PC-3 (cell line): Measurements from ENCODE around the gene NIPSNAP2. TPM values are rescaled to one million over a fixed set of nuclear protein-coding genes. Genes with fewer than 3 reads are reported as not detected.
"Not testable (repeated sequence)": the region's sequence is repeated elsewhere in the genome, so short reads cannot be mapped to it uniquely, and the experiment has no call there.

Source experiments
- ATAC-seq: fragments of 200-7000 bp; cut with Tn5 transposase; 2 replicates; pipeline ENCODE4 v1.9.1; 2020; ENCODE audit warnings: mild to moderate bottlenecking, moderate library complexity
- BruUV-seq: library from RNA; stranded (reverse); fragments of 400-500 nt; replicated peaks from 2 replicates; lab custom pipeline; 2021; lab: Mats Ljungman, UMichigan
- CTCF ChIA-PET: fragments of 300-600 bp; sonication (Branson Sonifier 250); formaldehyde crosslinking; loops from one replicate; lab custom pipeline; 2022; ENCODE audit warnings: antibody characterized with exemption; lab: Charles Lee
- POLR2A ChIA-PET: fragments of 300-600 bp; sonication (Branson Sonifier 250); formaldehyde crosslinking; loops from one replicate; lab custom pipeline; 2022; ENCODE audit warnings: antibody characterized with exemption; ENCODE audit not compliant: unreplicated experiment; lab: Charles Lee
- DNase-seq: peaks from one replicate; pipeline ENCODE4 v3.0.0-alpha.2; 2015
- H2AFZ ChIP-seq: fragments of 300-600 bp; sonication (generic); 2 replicates; pipeline ENCODE4 v1.6.0; 2016; ENCODE audit warnings: antibody characterized with exemption, low read length
- H3F3A ChIP-seq: fragments of 300-600 bp; sonication (generic); one replicate; pipeline ENCODE4 v1.6.0; 2017; ENCODE audit warnings: antibody characterized with exemption, low read length, control low read depth, mild to moderate bottlenecking; ENCODE audit not compliant: unreplicated experiment
- H3K27ac ChIP-seq: fragments of 300-600 bp; sonication (generic); 2 replicates; pipeline ENCODE4 v1.5.1; 2016; ENCODE audit warnings: mild to moderate bottlenecking, low read length
- H3K27me3 ChIP-seq: fragments of 300-600 bp; sonication (generic); 2 replicates; pipeline ENCODE4 v1.6.1; 2016; ENCODE audit warnings: low read length, mixed read lengths
- H3K36me3 ChIP-seq: fragments of 300-600 bp; sonication (generic); 2 replicates; pipeline ENCODE4 v1.6.1; 2016; ENCODE audit warnings: low read depth, mixed run types, low read length, mixed read lengths
- H3K4me1 ChIP-seq: fragments of 300-600 bp; sonication (generic); 2 replicates; pipeline ENCODE4 v1.5.1; 2016; ENCODE audit warnings: low read length; ENCODE audit not compliant: insufficient read depth
- H3K4me2 ChIP-seq: fragments of 300-600 bp; sonication (generic); 2 replicates; pipeline ENCODE4 v1.6.0; 2016; ENCODE audit warnings: low read length
- H3K4me3 ChIP-seq: fragments of 300-600 bp; sonication (generic); 2 replicates; pipeline ENCODE4 v1.5.1; 2016; ENCODE audit warnings: mild to moderate bottlenecking, low read length, mixed read lengths
- H3K79me2 ChIP-seq: fragments of 300-600 bp; sonication (generic); 2 replicates; pipeline ENCODE4 v1.6.1; 2017; ENCODE audit warnings: low read length, mixed read lengths
- H3K9ac ChIP-seq: fragments of 300-600 bp; sonication (generic); 2 replicates; pipeline ENCODE4 v1.6.0; 2016; ENCODE audit warnings: mild to moderate bottlenecking, low read length
- H3K9me2 ChIP-seq: fragments of 300-600 bp; sonication (generic); replicated peaks from 2 replicates; pipeline ENCODE4 v1.6.1; 2016; ENCODE audit warnings: mixed run types, low read length, mixed read lengths
- H3K9me3 ChIP-seq: fragments of 300-600 bp; sonication (generic); 2 replicates; pipeline ENCODE4 v1.6.1; 2016; ENCODE audit warnings: low read length, mixed read lengths
- H4K20me1 ChIP-seq: fragments of 300-600 bp; sonication (generic); 2 replicates; pipeline ENCODE4 v1.6.1; 2016; ENCODE audit warnings: low read length, mixed read lengths
- CTCF ChIP-seq: fragments of 300-600 bp; sonication (generic); conservative IDR thresholded peaks from 2 replicates; pipeline ENCODE4 v1.5.1; 2017; ENCODE audit warnings: antibody characterized with exemption, low read depth, mild to moderate bottlenecking, low read length
- EZH2 ChIP-seq: fragments of 300-600 bp; sonication (generic); IDR thresholded peaks from one replicate; pipeline ENCODE4 v1.6.1; 2017; ENCODE audit warnings: antibody characterized with exemption, mild to moderate bottlenecking, low read length; ENCODE audit not compliant: unreplicated experiment
- EZH2phosphoT487 ChIP-seq: fragments of 300-600 bp; sonication (generic); IDR thresholded peaks from 2 replicates; pipeline ENCODE4 v1.6.1; 2018; ENCODE audit warnings: mild to moderate bottlenecking, antibody characterized with exemption, low read length, borderline replicate concordance
- intact Hi-C: fragments of 100-400 bp; cut with micrococcal nuclease; formaldehyde crosslinking; loops from 2 replicates; pipeline ENCODE4 v1.9.0; 2023
- total RNA-seq: library from RNA; depleted of rRNA; stranded (reverse); fragments of >200 nt; gene quantifications from 2 replicates; pipeline ENCODE4 v1.2.3, GENCODE V29; 2014

The NIPSNAP2 gene
- total RNA-seq, 1 experiment from 2014 or later, result 63.9 TPM

GRCh38 chr7:56007891-56008290, 43.5 kb downstream of the NIPSNAP2 start:
- Histone ChIP-seq H3K4me2 (no peak overlapping the region), H3K9me3 (no peaks in the 10 kb centered on the region), H2AFZ (no peak overlapping the region), H4K20me1 (no peaks in the 10 kb centered on the region), H3K9ac (no peak overlapping the region), H3K9me2 (no peaks in the 10 kb centered on the region), H3K4me3 (no peak overlapping the region), H3K27ac (no peak overlapping the region), H3F3A (no peaks in the 10 kb centered on the region), H3K4me1 (no peaks in the 10 kb centered on the region), H3K27me3 (no peaks in the 10 kb centered on the region), H3K79me2 (no peaks in the 10 kb centered on the region), H3K36me3 (no peaks in the 10 kb centered on the region)
- ChIA-PET CTCF (interaction anchor here (1.0 kb wide), 1 partner anchor 42 kb away, joined by 3 read pairs; no protein-coding TSS in a partner anchor), POLR2A (no interaction called here)
- no peak for ATAC-seq
- TF ChIP-seq EZH2phosphoT487 (no peak), CTCF (no peak), EZH2 (no peak)
- no TSS peak for BruUV-seq
- intact Hi-C loops, result no loop called here
- DNase-seq, result no peak

GRCh38 chr7:56009695-56010094, 45.3 kb downstream of the NIPSNAP2 start:
- ATAC-seq, result peak; percentile 71
- Histone ChIP-seq H3F3A (no peaks in the 10 kb centered on the region), H3K4me2 (no peak overlapping the region), H3K9me3 (no peaks in the 10 kb centered on the region), H3K4me3 (no peak overlapping the region), H4K20me1 (no peaks in the 10 kb centered on the region), H3K79me2 (no peaks in the 10 kb centered on the region), H3K27ac (no peak overlapping the region), H2AFZ (no peak overlapping the region), H3K27me3 (no peaks in the 10 kb centered on the region), H3K9ac (no peak overlapping the region), H3K9me2 (no peaks in the 10 kb centered on the region), H3K36me3 (no peaks in the 10 kb centered on the region), H3K4me1 (no peaks in the 10 kb centered on the region)
- CTCF ChIA-PET, result no interaction called here
- intact Hi-C loops, result no loop called here
- TSS peak; percentile 6 for BruUV-seq
- POLR2A ChIA-PET, result no interaction called here
- TF ChIP-seq CTCF, result no peak
- no peak for DNase-seq

DNA sequence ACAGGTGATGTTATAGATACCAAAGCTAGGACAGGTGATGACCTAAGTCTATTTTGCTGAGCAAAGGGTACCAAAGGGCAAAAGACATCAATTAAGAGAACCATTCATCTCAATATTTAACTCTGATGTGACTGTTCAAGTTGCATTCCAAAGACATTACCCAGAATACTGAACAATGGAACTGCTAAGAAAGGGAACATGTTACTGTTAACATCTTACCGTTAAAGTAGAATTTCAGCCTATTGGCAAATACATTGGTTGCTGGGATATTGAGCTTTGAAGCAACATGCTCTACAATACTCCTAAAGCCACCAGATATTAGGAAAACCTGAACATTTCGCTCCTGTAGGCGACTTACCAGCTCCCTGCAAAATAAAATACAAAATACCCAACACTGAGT, 52.6 kb downstream of the NIPSNAP2 start:
- H3K9ac ChIP-seq, intact Hi-C loops, H3K27me3 ChIP-seq, H3K4me1 ChIP-seq, CTCF ChIA-PET, H3K36me3 ChIP-seq, H3K4me2 ChIP-seq, H3K79me2 ChIP-seq, H4K20me1 ChIP-seq, ATAC-seq, H3K4me3 ChIP-seq, H3K9me2 ChIP-seq, BruUV-seq, H2AFZ ChIP-seq, DNase-seq, H3K9me3 ChIP-seq, H3F3A ChIP-seq, H3K27ac ChIP-seq, POLR2A ChIA-PET: not testable (repeated sequence)
